IMR-90 (cell line): Measurements from ENCODE around the gene GNAO1. TPM values are rescaled to one million over a fixed set of nuclear protein-coding genes. Genes with fewer than 3 reads are reported as not detected.

ENCODE experiments used
- ATAC-seq: fragments of 200-7000 bp; cut with Tn5 transposase; 2 replicates; pipeline ENCODE4 v1.9.1; 2020; ENCODE audit warnings: low read depth, mild to moderate bottlenecking, moderate library complexity
- BruUV-seq: library from RNA; stranded (reverse); fragments of 400-500 nt; replicated peaks from 2 replicates; lab custom pipeline; 2021; lab: Mats Ljungman, UMichigan
- CTCF ChIA-PET: fragments of 300-600 bp; formaldehyde crosslinking; extraction: SDS; loops from one replicate; lab custom pipeline; 2021; ENCODE audit warnings: antibody characterized with exemption; lab: Yijun Ruan, JAX
- POLR2A ChIA-PET: fragments of 300-600 bp; sonication (Branson Sonifier 250); formaldehyde crosslinking; loops from one replicate; lab custom pipeline; 2022; ENCODE audit warnings: antibody characterized with exemption; ENCODE audit not compliant: unreplicated experiment; lab: Charles Lee
- DNase-seq: peaks from one replicate; pipeline ENCODE4 v3.0.0; 2013
- H2AFZ ChIP-seq: replicated peaks from 2 replicates; pipeline ENCODE3; 2013; ENCODE audit warnings: low read length, mild to moderate bottlenecking; ENCODE audit not compliant: poor library complexity
- H2AK5ac ChIP-seq: 2 replicates; pipeline ENCODE4 v1.6.1; 2013; ENCODE audit warnings: low read depth, low read length, inconsistent platforms
- H2AK9ac ChIP-seq: replicated peaks from 2 replicates; pipeline ENCODE3; 2013; ENCODE audit warnings: mild to moderate bottlenecking, low read depth, low read length, moderate library complexity; ENCODE audit not compliant: poor library complexity
- H2BK120ac ChIP-seq: 2 replicates; pipeline ENCODE4 v1.6.1; 2013; ENCODE audit warnings: low read depth, low read length, inconsistent platforms
- H2BK15ac ChIP-seq: 3 replicates; pipeline ENCODE4 v1.6.1; 2013; ENCODE audit warnings: low read depth, low read length, inconsistent platforms
- H2BK20ac ChIP-seq: 2 replicates; pipeline ENCODE4 v1.6.1; 2013; ENCODE audit warnings: low read depth, mild to moderate bottlenecking, inconsistent platforms, low read length, moderate library complexity
- H2BK5ac ChIP-seq: 2 replicates; pipeline ENCODE4 v1.6.1; 2013; ENCODE audit warnings: mild to moderate bottlenecking, low read depth, low read length, inconsistent platforms; ENCODE audit not compliant: poor library complexity, severe bottlenecking
- H3K14ac ChIP-seq: replicated peaks from 2 replicates; pipeline ENCODE4 v1.6.1; 2013; ENCODE audit warnings: low read depth, low read length, inconsistent platforms
- H3K18ac ChIP-seq: 2 replicates; pipeline ENCODE4 v1.6.1; 2013; ENCODE audit warnings: low read depth, low read length, control low read depth
- H3K23ac ChIP-seq: 2 replicates; pipeline ENCODE4 v1.6.1; 2013; ENCODE audit warnings: low read depth, low read length, inconsistent platforms
- H3K27ac ChIP-seq: 2 replicates; pipeline ENCODE4 v1.5.1; 2013; ENCODE audit warnings: mild to moderate bottlenecking, control low read depth, low read length; ENCODE audit not compliant: insufficient read depth
- H3K27me3 ChIP-seq: 2 replicates; pipeline ENCODE4 v1.6.1; 2013; ENCODE audit warnings: low read length; ENCODE audit not compliant: control insufficient read depth, insufficient read depth
- H3K36me3 ChIP-seq: 2 replicates; pipeline ENCODE4 v1.6.1; 2013; ENCODE audit warnings: low read length, mixed read lengths; ENCODE audit not compliant: control insufficient read depth, insufficient read depth
- H3K4ac ChIP-seq: 2 replicates; pipeline ENCODE4 v1.6.1; 2013; ENCODE audit warnings: low read depth, low read length, inconsistent platforms
- H3K4me1 ChIP-seq: 2 replicates; pipeline ENCODE4 v1.6.1; 2013; ENCODE audit warnings: low read length, mixed read lengths; ENCODE audit not compliant: control insufficient read depth, insufficient read depth
- H3K4me2 ChIP-seq: 2 replicates; pipeline ENCODE4 v1.6.1; 2013; ENCODE audit warnings: low read depth, mild to moderate bottlenecking, control low read depth, low read length, moderate library complexity
- H3K4me3 ChIP-seq: 2 replicates; pipeline ENCODE4 v1.5.1; 2013; ENCODE audit warnings: low read depth, mild to moderate bottlenecking, control low read depth, low read length, moderate library complexity; ENCODE audit not compliant: insufficient read depth
- H3K56ac ChIP-seq: 2 replicates; pipeline ENCODE4 v1.6.1; 2013; ENCODE audit warnings: low read length, inconsistent platforms; ENCODE audit not compliant: insufficient read depth; ENCODE audit errors: extremely low read depth
- H3K79me1 ChIP-seq, 2 experiments: 2 replicates each; pipeline ENCODE4 v1.6.1; 2013; ENCODE audit warnings: low read length in 2 of 2, inconsistent platforms in 1 of 2, low read depth in 1 of 2
- H3K9ac ChIP-seq: 2 replicates; pipeline ENCODE4 v1.6.1; 2013; ENCODE audit warnings: low read depth, low read length, control low read depth
- H3K9me1 ChIP-seq: 2 replicates; pipeline ENCODE4 v1.6.1; 2013; ENCODE audit warnings: low read length, inconsistent platforms; ENCODE audit not compliant: insufficient read depth
- H3K9me3 ChIP-seq: 2 replicates; pipeline ENCODE4 v1.6.1; 2013; ENCODE audit warnings: low read length; ENCODE audit not compliant: control insufficient read depth, insufficient read depth
- H4K20me1 ChIP-seq: 2 replicates; pipeline ENCODE4 v1.6.1; 2013; ENCODE audit warnings: low read length, inconsistent platforms; ENCODE audit not compliant: insufficient read depth
- H4K5ac ChIP-seq: 2 replicates; pipeline ENCODE4 v1.6.1; 2013; ENCODE audit warnings: mild to moderate bottlenecking, low read depth, low read length, control low read depth
- H4K8ac ChIP-seq, 2 experiments: 2 replicates each; pipeline ENCODE4 v1.6.1; 2013; ENCODE audit warnings: low read depth in 2 of 2, low read length in 2 of 2, control low read depth in 1 of 2, inconsistent platforms in 1 of 2
- H4K91ac ChIP-seq: 2 replicates; pipeline ENCODE4 v1.6.1; 2013; ENCODE audit warnings: low read depth, low read length, inconsistent platforms; ENCODE audit not compliant: insufficient read depth
- BHLHE40 ChIP-seq: fragments of 150-350 bp; IDR thresholded peaks from 2 replicates; pipeline ENCODE4 v1.6.1; 2016; ENCODE audit warnings: mild to moderate bottlenecking, low read depth, low read length
- CHD1 ChIP-seq: IDR thresholded peaks from 2 replicates; pipeline ENCODE4 v1.6.1; 2012; ENCODE audit warnings: low read depth, low read length, improper control_type of control experiment
- ELK1 ChIP-seq: fragments of 150-350 bp; IDR thresholded peaks from 2 replicates; pipeline ENCODE4 v1.6.1; 2016; ENCODE audit warnings: low read depth, mild to moderate bottlenecking, low read length, moderate library complexity, borderline replicate concordance
- FOS ChIP-seq: fragments of 150-350 bp; IDR thresholded peaks from 2 replicates; pipeline ENCODE4 v1.6.1; 2016; ENCODE audit warnings: low read depth, low read length
- MAFK ChIP-seq: IDR thresholded peaks from 2 replicates; pipeline ENCODE4 v1.6.1; 2012; ENCODE audit warnings: low read depth, low read length, improper control_type of control experiment
- NFE2L2 ChIP-seq: fragments of 150-350 bp; IDR thresholded peaks from 2 replicates; pipeline ENCODE4 v1.6.1; 2016; ENCODE audit warnings: low read depth, mild to moderate bottlenecking, low read length
- POLR2A ChIP-seq: IDR thresholded peaks from 2 replicates; pipeline ENCODE4 v1.6.1; 2012; ENCODE audit warnings: mild to moderate bottlenecking, low read depth, low read length
- RAD21 ChIP-seq: IDR thresholded peaks from 2 replicates; pipeline ENCODE4 v1.6.1; 2012; ENCODE audit warnings: low read length, improper control_type of control experiment
- RCOR1 ChIP-seq: IDR thresholded peaks from 2 replicates; pipeline ENCODE4 v1.6.1; 2012; ENCODE audit warnings: mild to moderate bottlenecking, low read length, improper control_type of control experiment; ENCODE audit not compliant: insufficient replicate concordance
- RFX5 ChIP-seq: IDR thresholded peaks from 2 replicates; pipeline ENCODE4 v1.8.0; 2012; ENCODE audit warnings: low read depth, mild to moderate bottlenecking, low read length, moderate library complexity
- SMC3 ChIP-seq: fragments of 150-350 bp; IDR thresholded peaks from 2 replicates; pipeline ENCODE4 v1.6.1; 2016; ENCODE audit warnings: low read depth, mild to moderate bottlenecking, antibody characterized with exemption, low read length, moderate library complexity
- USF2 ChIP-seq: fragments of 150-350 bp; IDR thresholded peaks from 2 replicates; pipeline ENCODE4 v1.6.1; 2017; ENCODE audit warnings: mild to moderate bottlenecking, antibody characterized with exemption, low read length, low read depth
- WGBS, 2 experiments: methylation state at CpG; one replicate each; pipeline versions ENCODE4 v1.1.5 to v1.1.7; 2013; ENCODE audit warnings: missing lambda C conversion rate in 2 of 2; ENCODE audit not compliant: insufficient read length in 1 of 2; ENCODE audit errors: extremely low coverage in 2 of 2; 5-methylcytosine and 5-hydroxymethylcytosine counted together
- dilution Hi-C: fragments of 300-500 bp; cut with HindIII; formaldehyde crosslinking; loops from one replicate; pipeline ENCODE4 v1.14.3; 2018; ENCODE audit warnings: low sequenced_read_pairs; ENCODE audit not compliant: unreplicated experiment
- in situ Hi-C: fragments of 300-500 bp; cut with MboI; formaldehyde crosslinking; loops from 3 replicates; pipeline ENCODE4 v1.14.3; 2019; ENCODE audit warnings: low sequenced_read_pairs, inconsistent platforms, mixed read lengths
- intact Hi-C: fragments of 100-400 bp; cut with micrococcal nuclease; formaldehyde crosslinking; loops from 2 replicates; pipeline ENCODE4 v1.10.0; 2022
- polyA plus RNA-seq, 3 experiments: library from polyadenylated mRNA; depleted of rRNA; stranded (reverse); fragments of >200 nt; gene quantifications; 2 replicates each; pipeline ENCODE4 v1.2.3, GENCODE V29; 2012; ENCODE audit warnings: low replicate concordance in 1 of 3
- total RNA-seq: library from RNA; depleted of rRNA; stranded (reverse); fragments of >200 nt; gene quantifications from 2 replicates; pipeline ENCODE4 v1.2.3, GENCODE V29; 2012

The GNAO1 gene
- total and polyA plus RNA-seq, 2 of the 4 experiments (the other 2 are of a cell fraction) = under 0.01 to 0.07 TPM

GRCh38 chr16:56321571-56321970, 130.3 kb downstream of the GNAO1 start:
- no peak overlapping the region for H3K14ac ChIP-seq
- dilution Hi-C loops (no loop called here), in situ Hi-C loops (loop anchor here (5.0 to 25.0 kb wide), 3 partner anchors 374 to 859 kb away; no protein-coding TSS in a partner anchor), intact Hi-C loops (no loop called here)
- WGBS, 2 experiments = 90% methylated on average over 2 of the region's 9 CpGs; no CpG with 5 or more reads in 1 of the 2 experiments
- no TSS peak for BruUV-seq
- H3K23ac ChIP-seq = no peak overlapping the region
- H3K9ac ChIP-seq = no peak overlapping the region
- no peak overlapping the region for H2AK5ac ChIP-seq
- no peak overlapping the region for H4K91ac ChIP-seq
- no peaks in the 10 kb centered on the region for H3K4me1 ChIP-seq
- H2BK15ac ChIP-seq = no peak overlapping the region
- no peak overlapping the region for H3K56ac ChIP-seq
- no peak overlapping the region for H3K4ac ChIP-seq
- H3K79me1 ChIP-seq = no peaks in the 10 kb centered on the region
- ATAC-seq (no peak), DNase-seq (no peak)
- H4K20me1 ChIP-seq = no peaks in the 10 kb centered on the region
- H2BK120ac ChIP-seq = no peak overlapping the region
- H3K18ac ChIP-seq = no peak overlapping the region
- no peak overlapping the region for H4K5ac ChIP-seq
- H2BK20ac ChIP-seq = no peak overlapping the region
- no peak overlapping the region for H3K4me3 ChIP-seq
- TF ChIP-seq MAFK (no peak), CHD1 (no peak), RCOR1 (no peak), NFE2L2 (no peak), RAD21 (no peak), ELK1 (no peak), FOS (no peak), USF2 (no peak), RFX5 (no peak), BHLHE40 (no peak), POLR2A (no peak), SMC3 (no peak)
- H3K4me2 ChIP-seq = no peak overlapping the region
- no peak overlapping the region for H2AK9ac ChIP-seq
- no peaks in the 10 kb centered on the region for H3K36me3 ChIP-seq
- ChIA-PET POLR2A (no interaction called here), CTCF (no interaction called here)
- peaks cover 28% of the 10 kb centered on the region for H3K27me3 ChIP-seq
- H3K9me3 ChIP-seq = no peaks in the 10 kb centered on the region
- H3K27ac ChIP-seq = no peak overlapping the region
- H4K8ac ChIP-seq = no peak overlapping the region
- H2BK5ac ChIP-seq = no peak overlapping the region
- no peak overlapping the region for H2AFZ ChIP-seq
- no peaks in the 10 kb centered on the region for H3K9me1 ChIP-seq
